ENCODE data around the gene RBM3.

- TF ChIP-seq ZFX (IDR thresholded peaks at IDR 0.05), result no peak
- no peak for TF ChIP-seq RAD21 (IDR thresholded peaks at IDR 0.05; ENCODE audit: low read depth)
- TF ChIP-seq, protein P1, sequence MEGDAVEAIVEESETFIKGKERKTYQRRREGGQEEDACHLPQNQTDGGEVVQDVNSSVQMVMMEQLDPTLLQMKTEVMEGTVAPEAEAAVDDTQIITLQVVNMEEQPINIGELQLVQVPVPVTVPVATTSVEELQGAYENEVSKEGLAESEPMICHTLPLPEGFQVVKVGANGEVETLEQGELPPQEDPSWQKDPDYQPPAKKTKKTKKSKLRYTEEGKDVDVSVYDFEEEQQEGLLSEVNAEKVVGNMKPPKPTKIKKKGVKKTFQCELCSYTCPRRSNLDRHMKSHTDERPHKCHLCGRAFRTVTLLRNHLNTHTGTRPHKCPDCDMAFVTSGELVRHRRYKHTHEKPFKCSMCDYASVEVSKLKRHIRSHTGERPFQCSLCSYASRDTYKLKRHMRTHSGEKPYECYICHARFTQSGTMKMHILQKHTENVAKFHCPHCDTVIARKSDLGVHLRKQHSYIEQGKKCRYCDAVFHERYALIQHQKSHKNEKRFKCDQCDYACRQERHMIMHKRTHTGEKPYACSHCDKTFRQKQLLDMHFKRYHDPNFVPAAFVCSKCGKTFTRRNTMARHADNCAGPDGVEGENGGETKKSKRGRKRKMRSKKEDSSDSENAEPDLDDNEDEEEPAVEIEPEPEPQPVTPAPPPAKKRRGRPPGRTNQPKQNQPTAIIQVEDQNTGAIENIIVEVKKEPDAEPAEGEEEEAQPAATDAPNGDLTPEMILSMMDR (IDR thresholded peaks at IDR 0.05 in 2 of 3, conservative IDR thresholded peaks at IDR 0.05 in 1 of 3; ENCODE audit: borderline replicate concordance in 1 of 3, insufficient read depth in 1 of 3, low read depth in 2 of 3, low read length in 2 of 3), result no peak
- no peak for TF ChIP-seq SIN3A (IDR thresholded peaks at IDR 0.05; ENCODE audit: low read depth)
Measured at GRCh38 chrX:48611703-48612102, 37.4 kb downstream of the RBM3 start.
